GM18508 (cell line): Measurements from ENCODE around the gene ERGIC3.

ENCODE experiments used
- ATAC-seq: cut with Tn5 transposase; IDR thresholded peaks from one replicate; pipeline ENCODE4 v1.9.1; 2021; ENCODE audit warnings: moderate number of reproducible peaks; ENCODE audit not compliant: insufficient read depth, unreplicated experiment

The ERGIC3 gene

DNA sequence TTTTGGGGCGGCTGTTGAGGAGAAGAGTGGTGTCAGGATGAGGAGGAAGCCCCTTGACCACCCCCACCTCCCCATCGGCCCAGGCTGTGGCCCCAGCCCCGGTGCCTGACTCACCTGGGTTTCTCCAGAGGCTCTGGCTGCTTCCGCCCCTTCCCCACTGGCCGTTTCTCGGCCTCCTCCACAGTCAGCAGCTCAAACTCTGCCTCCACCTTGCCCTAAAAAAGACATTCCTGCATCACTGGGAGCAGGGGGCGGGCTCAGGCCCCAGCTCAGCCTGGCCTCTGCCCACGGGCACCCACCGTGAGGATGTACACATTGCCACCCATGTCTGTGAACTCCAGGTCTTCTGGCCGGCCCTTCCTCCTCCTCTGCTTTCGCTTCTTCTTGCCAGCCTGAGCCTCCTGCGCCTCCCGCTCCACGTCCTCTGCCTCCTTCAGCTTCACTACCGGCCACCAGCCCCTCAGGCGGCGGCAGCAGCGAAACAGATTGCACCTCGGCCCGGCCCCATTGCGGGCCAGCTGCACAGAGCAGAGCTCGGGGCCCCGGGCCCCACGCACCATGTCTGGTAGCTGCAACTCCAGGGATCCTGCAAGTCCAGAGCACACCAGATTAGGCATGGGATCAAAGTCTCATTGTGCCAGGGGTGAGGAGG lies 17.3 kb downstream of the ERGIC3 start:
- no peak for ATAC-seq

DNA sequence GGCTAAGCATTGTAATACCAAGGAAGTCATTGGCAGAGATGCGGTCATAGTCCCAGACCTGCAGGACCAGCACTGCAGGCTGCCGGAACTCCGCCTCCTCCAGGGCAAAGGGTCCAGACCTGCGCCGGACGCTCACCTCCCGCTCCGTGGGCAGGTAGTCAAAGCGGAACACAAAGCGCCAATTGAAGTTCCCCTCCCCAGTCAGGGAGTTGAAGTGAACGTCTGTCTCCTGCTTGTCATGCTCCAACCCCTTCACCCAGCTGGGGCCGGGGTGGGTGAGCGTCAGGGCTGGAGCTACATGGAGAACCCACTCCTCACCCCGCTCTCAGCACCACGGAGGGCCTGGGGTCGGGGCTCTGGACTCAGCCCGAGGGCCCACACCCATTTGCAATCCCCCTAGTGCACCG lies 18.2 kb downstream of the ERGIC3 start:
- ATAC-seq, result no peak

DNA sequence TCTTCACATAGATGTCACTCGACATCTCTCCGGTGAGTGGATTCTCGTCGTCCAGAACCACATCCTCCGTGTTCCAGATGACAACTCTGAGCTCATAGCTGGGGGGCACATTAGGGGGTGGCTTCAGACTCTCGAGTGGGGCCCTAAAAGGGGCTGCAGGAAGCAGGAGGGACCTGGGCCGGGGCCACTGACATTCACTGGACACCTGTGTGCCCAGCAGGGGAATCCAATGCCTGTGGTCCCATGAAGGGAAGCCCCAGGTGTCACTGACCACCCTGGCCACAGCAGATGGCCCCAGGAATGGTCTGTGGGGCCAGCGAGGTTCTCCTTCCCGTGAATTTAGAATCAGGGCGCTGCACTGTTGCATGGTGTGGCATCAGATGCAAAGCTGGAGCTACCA lies 18.7 kb downstream of the ERGIC3 start:
- ATAC-seq, result no peak

DNA sequence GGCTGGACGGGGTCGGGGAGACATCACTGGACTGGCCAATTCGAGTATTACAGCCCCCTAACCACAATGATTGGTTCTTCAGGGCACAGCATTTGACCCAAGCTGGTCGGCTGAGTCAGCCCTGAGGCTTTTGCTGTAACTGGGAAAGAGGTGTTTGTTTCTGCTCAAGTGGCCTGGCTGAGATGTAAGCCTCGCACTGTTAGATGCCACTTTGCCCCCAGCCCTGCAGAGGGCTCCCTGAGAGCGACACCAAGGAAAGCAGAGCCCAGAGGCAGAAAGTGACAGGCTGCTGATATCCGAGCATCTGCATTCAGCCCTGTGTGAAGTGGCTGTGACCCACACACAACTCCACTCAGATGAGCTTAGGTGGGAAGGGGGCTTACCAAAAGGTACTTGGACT lies 19.4 kb downstream of the ERGIC3 start:
- no peak for ATAC-seq

DNA sequence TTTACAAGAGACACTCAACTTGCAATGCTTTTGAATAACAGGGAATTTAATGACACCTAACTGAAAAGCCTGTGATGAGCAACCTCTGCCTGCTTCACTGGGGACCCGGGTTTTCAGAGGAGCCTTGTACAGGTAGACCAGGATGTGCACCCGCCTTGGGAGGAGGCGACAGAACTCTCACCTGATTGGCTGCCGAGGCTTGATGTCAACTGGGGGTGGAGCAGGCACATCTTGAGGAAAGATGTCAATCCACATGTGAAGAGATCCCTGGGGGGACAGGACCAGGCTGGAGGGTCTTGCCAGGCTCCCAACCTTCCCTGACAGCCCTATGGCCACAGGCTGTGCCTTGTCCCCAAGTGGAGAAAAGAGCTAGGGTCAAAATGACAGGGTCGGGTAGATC lies 19.8 kb downstream of the ERGIC3 start:
- ATAC-seq, result no peak

DNA sequence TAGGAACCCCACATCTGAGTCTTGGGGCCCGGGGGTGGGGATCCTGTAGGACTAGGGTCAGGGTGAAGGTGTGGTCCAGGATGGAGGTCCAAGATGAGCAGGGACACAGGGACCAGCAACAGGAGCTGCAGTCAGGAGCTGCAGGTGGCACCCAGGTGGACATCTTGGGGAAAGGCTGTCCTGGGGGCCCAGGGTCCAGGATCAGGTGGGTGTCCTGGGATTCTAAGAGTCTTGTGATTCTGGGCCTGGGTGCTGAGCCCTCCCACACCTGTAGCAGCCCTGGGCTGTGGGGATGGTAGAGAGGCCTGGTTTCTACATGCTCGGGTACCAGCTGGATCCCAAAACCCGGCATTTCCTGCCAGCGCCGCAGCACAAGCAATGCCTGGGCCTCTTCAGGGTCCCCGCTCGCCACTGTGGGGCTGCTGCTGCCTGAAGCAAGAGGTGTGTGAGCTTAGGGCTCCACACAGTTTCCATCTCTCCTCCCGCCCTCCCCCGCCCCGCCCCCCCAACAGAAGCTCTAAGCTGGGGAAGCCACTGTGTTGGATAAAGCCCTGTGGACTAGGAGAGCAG lies 20.7 kb downstream of the ERGIC3 start:
- no peak for ATAC-seq

DNA sequence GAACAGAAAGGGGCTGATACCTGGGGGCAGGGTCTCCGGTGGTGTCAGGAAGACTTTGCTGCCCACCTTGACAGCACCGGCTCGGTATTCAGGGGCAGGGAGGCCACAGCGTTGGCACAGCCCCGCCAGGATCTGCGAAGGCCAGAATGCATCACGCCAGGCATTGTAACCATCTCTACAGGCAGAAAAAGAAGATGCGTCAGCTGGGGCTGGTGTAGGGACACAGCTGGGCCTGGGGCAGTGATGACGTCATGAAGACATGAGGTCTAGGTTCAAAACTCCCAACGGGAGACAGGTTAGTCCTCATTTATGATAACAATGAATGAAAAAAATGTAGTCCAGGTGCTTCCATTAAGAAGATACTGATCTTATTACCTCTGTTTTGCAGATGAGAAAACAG lies 22.0 kb downstream of the ERGIC3 start:
- ATAC-seq, result no peak

DNA sequence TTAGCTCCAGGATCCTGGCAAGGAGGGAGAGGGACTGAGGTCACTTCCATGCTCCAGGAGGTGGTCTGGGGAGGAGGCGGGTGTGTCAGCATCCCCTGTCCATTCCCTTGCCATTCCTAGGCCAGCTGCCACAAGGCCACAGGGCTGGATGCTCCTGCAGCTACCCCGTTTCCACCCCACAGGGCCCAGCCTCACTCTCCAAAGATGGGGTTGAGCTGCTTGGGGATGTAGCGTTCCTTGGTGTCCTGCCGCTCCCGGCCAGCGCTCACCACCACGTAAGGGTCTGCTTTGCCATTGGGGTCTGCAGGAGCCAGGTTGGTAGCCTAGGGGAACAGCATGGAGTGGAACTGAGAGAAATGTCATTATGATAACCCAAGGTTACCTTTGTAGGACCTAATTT lies 23.0 kb downstream of the ERGIC3 start:
- ATAC-seq, result no peak

DNA sequence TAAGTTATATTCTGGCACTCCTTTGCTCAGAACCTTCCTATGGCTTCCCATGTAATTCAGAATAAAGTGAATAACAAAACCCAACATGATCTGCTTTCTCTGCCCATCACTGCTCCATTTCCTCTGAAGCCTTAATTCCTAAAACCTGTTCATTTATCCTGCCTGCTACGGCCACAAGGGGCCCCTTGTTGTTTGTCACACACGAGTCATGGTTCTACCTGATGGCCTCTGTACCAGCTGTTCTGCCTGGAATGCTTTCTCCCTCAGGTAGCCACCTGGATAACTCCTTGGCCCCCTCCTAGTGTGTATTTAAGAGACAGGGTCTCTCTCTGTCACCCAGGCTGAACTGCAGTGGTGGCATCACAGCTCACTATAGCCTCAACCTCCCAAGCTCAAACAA lies 26.8 kb downstream of the ERGIC3 start:
- no peak for ATAC-seq

DNA sequence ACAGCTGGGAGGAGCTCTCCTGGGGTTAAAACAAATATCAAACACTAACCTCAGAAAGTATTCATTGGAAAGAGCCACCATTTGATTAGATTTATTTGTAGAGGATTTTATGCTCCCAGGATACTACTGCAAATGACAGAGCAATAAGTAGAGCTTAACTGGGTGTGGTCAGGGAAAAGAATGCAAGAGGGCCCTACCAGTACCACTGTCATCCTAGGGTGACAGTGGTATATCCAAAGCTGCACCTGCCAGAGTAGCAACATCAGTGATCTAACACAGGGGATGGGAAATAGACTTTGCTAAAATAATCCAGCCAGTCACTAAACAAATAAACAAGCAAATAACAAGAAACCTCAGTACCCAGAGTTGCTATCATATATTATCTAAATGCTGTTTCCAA lies 29.7 kb downstream of the ERGIC3 start:
- no peak for ATAC-seq

DNA sequence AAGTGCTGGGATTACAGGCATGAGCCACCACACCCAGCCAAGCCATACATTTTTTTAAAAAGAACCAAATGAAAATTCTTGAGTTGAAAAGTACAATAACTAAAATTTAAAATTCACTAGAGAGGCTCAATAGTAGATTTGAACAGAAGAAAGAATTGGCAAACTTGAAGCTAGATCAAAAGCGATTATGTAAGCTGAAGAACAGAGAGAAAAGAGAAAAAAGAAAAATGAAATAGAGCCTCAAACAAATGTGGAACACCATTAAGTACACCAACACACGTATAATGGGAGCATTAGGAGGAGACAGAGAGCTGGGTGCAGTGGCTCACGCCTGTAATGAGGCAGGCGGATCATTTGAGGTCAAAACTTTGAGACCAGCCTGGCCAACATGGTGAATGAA lies 31.0 kb downstream of the ERGIC3 start:
- no peak for ATAC-seq

DNA sequence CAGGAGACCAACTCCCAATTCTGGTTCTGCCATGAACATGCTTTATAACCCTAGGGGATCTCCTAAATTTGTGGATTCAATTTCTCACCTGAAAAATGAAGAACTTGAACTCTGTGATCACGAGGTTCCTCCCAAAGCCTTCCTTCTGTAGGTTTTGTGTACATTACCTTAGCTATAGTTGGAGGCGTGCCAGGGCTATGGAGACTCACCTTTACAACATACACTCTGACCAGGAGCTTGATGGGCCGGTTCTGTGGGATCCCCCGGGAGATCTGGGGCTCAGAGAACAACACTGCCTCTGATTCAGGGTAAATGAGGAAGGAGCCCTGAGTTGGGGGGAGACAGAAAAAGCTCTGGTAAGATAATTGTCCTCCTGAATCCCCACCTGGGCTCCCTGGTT lies 34.1 kb downstream of the ERGIC3 start:
- no peak for ATAC-seq

DNA sequence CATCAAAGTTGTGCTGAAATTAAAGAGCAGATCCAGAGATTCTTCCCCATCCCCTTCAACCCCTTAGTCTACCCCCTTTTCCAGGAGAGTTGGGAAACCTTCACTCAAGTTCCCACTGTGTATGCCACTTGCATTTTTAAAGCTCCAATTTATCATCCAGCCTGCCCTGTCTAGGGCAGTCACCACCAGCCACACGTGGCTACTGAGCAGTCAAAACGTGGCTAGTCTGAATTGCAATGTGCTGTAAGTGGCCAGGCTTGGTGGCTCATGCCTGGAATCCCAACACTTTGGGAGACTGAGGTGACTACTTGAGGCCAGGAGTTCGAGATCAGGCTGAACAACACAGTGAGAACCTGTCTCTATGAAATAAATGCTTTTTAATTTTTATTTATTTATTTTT lies 34.9 kb downstream of the ERGIC3 start:
- ATAC-seq, result no peak

DNA sequence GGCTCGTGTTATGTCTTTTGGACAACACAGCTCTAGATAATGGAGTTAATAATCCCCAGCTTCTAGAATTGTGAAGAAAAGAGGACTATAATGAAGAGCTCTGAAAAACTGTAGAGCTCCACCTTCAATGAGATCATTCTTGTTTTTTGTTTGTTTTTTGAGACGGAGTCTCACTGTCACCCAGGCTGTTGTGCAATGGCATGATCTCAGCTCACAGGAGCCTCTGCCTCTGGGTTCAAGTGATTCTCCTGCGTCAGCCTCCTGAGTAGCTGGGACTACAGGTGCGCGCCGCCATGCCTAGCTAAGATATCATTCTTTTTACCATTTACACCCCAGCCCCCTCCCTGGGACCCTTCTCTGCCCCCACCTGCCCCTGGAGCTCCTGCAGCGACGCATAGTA lies 36.6 kb downstream of the ERGIC3 start:
- no peak for ATAC-seq

DNA sequence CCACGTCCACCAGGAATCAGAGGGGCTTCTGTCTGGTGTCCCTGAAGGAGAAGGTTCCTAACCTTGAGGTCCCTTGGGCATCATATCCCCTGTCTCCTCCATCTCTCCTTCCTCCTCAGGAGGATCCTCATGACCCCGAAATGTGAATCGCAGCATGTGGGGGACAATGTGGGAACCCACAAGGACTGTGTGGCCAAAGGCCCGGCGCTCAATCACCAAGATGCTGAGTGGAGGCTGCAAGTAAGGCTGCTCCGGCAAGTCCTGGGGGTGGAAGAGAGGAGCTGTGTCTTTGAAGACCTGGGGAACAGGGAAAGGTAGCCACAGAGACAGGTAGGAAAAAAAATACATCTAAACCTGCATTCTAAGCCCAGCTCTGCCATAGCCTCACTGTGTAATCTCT lies 37.3 kb downstream of the ERGIC3 start:
- no peak for ATAC-seq

DNA sequence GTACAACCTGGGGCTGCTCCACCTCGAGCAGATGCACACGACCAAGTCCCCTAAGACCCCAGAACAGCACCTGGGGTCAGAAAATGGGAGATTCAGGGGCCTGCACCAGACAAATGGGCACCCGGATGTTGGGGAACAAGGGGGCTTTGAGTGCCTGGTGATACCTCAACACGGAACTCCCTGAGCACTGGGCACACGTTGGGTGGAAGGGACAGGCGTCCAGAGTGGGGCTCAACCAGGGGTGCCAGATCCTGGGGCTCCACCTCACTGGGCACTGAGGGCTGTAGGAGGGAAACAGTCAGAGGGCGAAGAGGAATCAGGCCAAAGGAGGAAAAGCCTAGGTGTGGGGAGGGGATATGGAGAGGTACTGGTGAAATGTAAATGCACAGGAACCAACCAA lies 40.3 kb downstream of the ERGIC3 start:
- ATAC-seq, result no peak

DNA sequence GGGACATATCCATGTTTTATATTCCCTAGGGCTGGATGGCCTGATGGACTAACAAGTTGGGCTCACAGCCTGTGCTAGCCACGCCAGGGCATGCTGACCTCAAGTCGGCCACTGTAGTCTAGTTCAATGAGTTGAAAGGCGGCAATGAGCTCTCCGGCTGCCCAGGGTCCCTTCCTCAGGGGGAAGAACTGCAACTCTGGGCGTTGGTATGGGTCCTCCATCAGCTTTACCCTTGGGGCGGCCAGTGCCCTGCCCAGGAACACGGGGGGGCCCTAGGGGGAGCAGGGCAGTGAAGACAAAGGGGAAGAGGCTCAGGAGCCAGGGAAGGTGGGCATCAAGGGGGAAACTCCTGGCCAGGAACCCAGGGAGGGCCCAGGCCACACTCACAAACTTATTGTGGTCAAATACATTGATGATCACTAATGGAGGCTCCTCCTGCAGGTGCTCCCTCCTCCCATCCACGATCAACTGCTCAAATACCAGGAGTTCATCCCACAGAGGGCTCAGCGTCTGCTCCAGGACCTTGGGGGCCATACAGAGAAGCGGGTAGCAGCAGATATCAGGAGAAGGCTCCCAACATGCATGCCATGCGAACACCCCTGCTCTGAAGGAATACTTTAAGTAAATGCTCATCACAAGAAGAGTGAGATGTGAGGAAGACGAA lies 41.0 kb downstream of the ERGIC3 start:
- ATAC-seq, result no peak

DNA sequence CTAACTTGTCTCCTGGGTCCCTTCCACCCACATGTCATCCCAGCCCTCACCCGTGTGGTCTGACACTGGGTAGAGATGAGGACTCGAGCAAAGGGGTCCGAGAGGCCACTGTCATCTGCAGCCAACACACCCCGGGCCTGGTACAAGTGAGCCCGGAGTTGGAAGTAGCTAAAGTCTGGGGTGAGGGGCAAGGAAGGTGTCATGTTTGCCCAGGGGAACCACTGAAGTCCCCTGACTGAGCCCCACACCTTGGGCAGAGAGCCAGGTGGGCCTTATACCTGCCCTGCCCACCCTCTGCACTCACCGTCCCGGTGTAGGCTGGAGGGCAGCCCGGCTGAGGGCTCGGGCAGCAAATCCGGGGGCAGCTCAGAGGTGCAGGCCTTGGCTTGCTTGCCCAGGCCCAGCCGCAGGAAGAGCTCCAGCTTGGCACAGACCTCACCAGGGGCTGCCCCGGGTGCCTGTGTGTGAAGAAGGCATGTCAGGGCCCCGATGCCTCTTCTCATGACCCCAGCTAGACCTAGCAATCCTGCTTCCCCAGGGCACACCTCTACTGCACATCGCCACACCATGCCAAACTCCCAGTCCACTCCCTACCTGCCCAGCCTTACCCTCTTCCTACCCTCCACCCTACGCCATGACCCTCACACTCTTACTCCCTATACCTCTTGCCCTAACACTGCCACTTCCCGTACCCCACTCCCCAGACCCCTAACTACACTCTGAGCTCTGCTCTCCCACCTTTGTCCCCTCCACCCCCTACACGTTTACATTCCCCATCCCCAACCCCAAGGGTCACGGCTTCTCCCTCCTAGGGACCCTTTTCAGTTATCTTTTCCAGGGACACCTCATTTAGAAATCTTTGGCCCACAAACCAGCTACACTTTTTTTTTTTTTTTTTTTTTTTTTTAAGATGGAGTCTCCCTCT lies 42.0 kb downstream of the ERGIC3 start:
- ATAC-seq, result no peak

DNA sequence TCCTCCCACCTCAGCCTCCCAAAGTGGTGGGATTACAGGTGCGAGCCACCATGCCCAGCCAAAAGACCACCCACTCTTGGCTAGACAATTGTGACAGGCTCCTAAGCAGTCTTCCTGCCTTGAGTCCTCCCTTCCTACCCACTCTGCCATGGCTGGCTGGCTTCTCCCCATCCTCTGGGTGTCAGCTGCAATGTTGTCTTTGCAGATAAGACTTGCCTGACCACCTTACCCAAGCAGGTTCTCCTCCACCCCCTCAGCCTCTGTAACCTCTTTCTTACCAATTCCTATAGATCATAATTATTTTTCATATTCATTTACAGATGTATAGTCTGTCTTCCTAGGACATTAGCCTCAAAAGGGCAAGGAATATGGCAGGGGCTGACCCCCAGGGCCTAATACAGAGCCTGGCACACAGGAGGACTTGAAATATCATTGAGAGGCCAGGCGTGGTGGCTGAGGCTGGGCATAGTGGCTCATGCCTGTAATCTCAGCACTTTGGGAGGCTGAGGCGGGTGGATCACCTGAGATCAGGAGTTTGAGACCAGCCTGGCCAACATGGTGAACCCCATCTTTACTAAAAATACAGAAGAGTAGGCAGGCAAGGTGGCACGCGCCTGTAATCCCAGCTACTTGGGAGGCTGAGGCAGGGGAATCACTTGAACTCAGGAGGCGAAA lies 45.0 kb downstream of the ERGIC3 start:
- no peak for ATAC-seq

DNA sequence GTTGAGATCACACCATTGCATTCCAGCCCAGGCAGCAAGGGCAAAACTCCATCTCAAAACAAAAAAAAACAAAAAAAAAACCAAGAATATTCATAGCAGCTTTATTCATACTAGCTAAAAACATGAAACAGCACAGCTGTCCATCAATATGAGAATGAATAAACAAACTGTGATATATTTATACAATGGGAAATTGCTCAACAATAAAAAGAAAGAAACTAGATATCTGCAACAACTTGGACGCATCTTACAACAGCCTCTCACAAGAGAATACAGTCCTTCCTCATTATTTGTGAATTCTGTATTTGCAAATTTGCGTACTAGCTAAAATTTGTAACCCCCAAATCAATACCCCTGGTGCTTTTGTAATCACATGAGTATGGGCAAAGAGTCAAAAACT lies 45.6 kb downstream of the ERGIC3 start:
- ATAC-seq, result no peak

DNA sequence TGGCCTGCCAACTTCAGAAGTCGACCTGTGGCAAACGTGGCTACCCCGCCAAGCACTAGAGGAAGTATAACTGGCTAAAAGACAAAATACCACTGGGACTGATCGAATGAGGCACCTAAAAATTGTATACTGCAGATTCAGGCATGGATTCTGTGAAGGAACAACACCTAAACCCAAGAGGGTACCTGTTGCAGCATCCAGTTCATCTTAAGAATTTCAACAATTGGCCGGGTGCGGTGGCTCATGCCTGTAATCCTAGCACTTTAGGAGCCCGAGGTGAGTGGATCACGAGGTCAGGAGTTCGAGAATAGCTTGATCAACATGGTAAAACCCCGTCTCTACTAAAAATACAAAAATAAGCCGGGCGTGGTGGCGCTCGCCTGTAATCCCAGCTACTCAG lies 46.5 kb downstream of the ERGIC3 start:
- no peak for ATAC-seq
